ENCODE results near the gene BCAS3. TPM values are rescaled to one million over a fixed set of nuclear protein-coding genes. Genes with fewer than 3 reads are reported as not detected.

The BCAS3 gene
- total and polyA plus RNA-seq, 4 donors, result 5.8 to 24.6 (median 10.1) TPM

- Histone ChIP-seq H3K9ac (ENCODE audit: low read depth in 1 of 2, low read length in 2 of 2) (no peak overlapping the region), H3K9me3 (ENCODE audit: control insufficient read depth in 4 of 4, low read length in 3 of 4) (no peaks in the 10 kb centered on the region), H3K27me3 (ENCODE audit: control insufficient read depth in 4 of 4, insufficient read depth in 4 of 4, low read length in 3 of 4) (peaks cover 0 to 5% (median 0%) of the 10 kb centered on the region in 4 donors), H3K4me3 (ENCODE audit: low read depth in 1 of 3, low read length in 3 of 3) (no peak overlapping the region), H3K36me3 (ENCODE audit: control insufficient read depth in 4 of 4, insufficient read depth in 3 of 4, low read depth in 1 of 4, low read length in 3 of 4) (no peaks in the 10 kb centered on the region), H3K4me1 (ENCODE audit: control insufficient read depth in 4 of 4, insufficient read depth in 4 of 4, low read length in 3 of 4) (no peaks in the 10 kb centered on the region), H3K27ac (ENCODE audit: low read depth in 1 of 2, low read length in 2 of 2) (no peak overlapping the region)
- TF ChIP-seq YY1 (IDR thresholded peaks at IDR 0.05) (no peak), RAD21 (IDR thresholded peaks at IDR 0.05) (no peak), TAF1 (conservative IDR thresholded peaks at IDR 0.05) (no peak), HNF4G (IDR thresholded peaks at IDR 0.05) (no peak), JUND (IDR thresholded peaks at IDR 0.05) (no peak), EGR1 (IDR thresholded peaks at IDR 0.05; ENCODE audit: low read depth in 2 of 2) (no peak), RXRA (IDR thresholded peaks at IDR 0.05) (no peak), ATF3 (IDR thresholded peaks at IDR 0.05) (no peak), HNF4A (conservative IDR thresholded peaks at IDR 0.05) (no peak), FOXA1 (IDR thresholded peaks at IDR 0.05) (no peak), SP1 (IDR thresholded peaks at IDR 0.05) (no peak), FOXA2 (IDR thresholded peaks at IDR 0.05) (no peak), REST (IDR thresholded peaks at IDR 0.05) (no peak), GABPA (IDR thresholded peaks at IDR 0.05 in 1 of 2, conservative IDR thresholded peaks at IDR 0.05 in 1 of 2) (no peak), ZBTB33 (IDR thresholded peaks at IDR 0.05) (no peak), CTCF (IDR thresholded peaks at IDR 0.05; ENCODE audit: low read depth, low read length, missing input control) (no peak), NR2F2 (IDR thresholded peaks at IDR 0.05) (no peak)
- DNase-seq (ENCODE audit: low spot score), result no peak
- WGBS, result 65% methylated on average over 5 of the region's 5 CpGs
Measured at GRCh38 chr17:61422116-61422799, 744.6 kb downstream of the BCAS3 start.
